Natural killer cell (primary cell): ENCODE results near the gene GALNT2. TPM values are rescaled to one million over a fixed set of nuclear protein-coding genes. Genes with fewer than 3 reads are reported as not detected.

ENCODE experiments used
- ATAC-seq, 3 donors: fragments of 150-1000 bp in 2 of 3; fragments of 200-7000 bp in 1 of 3; cut with Tn5 transposase; 1 replicate in 1 of 3; 2 replicates in 2 of 3; pipeline ENCODE4 v1.10.0; 2021; ENCODE audit warnings: mild to moderate bottlenecking in 2 of 3, moderate library complexity in 2 of 3
- DNase-seq, 2 donors: peaks; one replicate each; pipeline versions ENCODE4 v3.0.0 to v3.0.0-alpha.2; 2013 to 2021; ENCODE audit warnings: mixed read lengths in 1 of 2
- H3K27ac ChIP-seq: one replicate; pipeline ENCODE4 v1.5.1; 2013; ENCODE audit warnings: mild to moderate bottlenecking, low read length
- H3K27me3 ChIP-seq: one replicate; pipeline ENCODE4 v1.6.1; 2013; ENCODE audit warnings: low read length; ENCODE audit not compliant: control insufficient read depth, insufficient read depth
- H3K36me3 ChIP-seq: one replicate; pipeline ENCODE4 v1.6.1; 2013; ENCODE audit warnings: low read length; ENCODE audit not compliant: control insufficient read depth, insufficient read depth
- H3K4me1 ChIP-seq: one replicate; pipeline ENCODE4 v1.6.1; 2013; ENCODE audit warnings: low read length; ENCODE audit not compliant: control insufficient read depth, insufficient read depth
- H3K4me3 ChIP-seq: one replicate; pipeline ENCODE4 v1.5.1; 2013; ENCODE audit warnings: low read length
- H3K9me3 ChIP-seq: one replicate; pipeline ENCODE4 v1.6.1; 2013; ENCODE audit warnings: low read length; ENCODE audit not compliant: control insufficient read depth, insufficient read depth
- H3K27ac Mint-ChIP-seq, 2 donors: one replicate each; pipeline ENCODE4 v1.8.0; 2022; ENCODE audit warnings: mild to moderate bottlenecking in 2 of 2, mixed read lengths in 2 of 2, moderate library complexity in 1 of 2
- H3K27me3 Mint-ChIP-seq, 2 donors: one replicate each; pipeline ENCODE4 v1.8.0; 2022; ENCODE audit warnings: low read depth in 2 of 2, mixed read lengths in 2 of 2
- H3K36me3 Mint-ChIP-seq: one replicate; pipeline ENCODE4 v1.8.0; 2022; ENCODE audit warnings: mixed read lengths
- H3K4me1 Mint-ChIP-seq, 2 donors: one replicate each; pipeline ENCODE4 v1.8.0; 2022; ENCODE audit warnings: mixed read lengths in 2 of 2
- H3K4me3 Mint-ChIP-seq: one replicate; pipeline ENCODE4 v1.8.0; 2022; ENCODE audit warnings: mild to moderate bottlenecking, moderate library complexity, mixed read lengths
- H3K9me3 Mint-ChIP-seq, 2 donors: one replicate each; pipeline ENCODE4 v1.8.0; 2022; ENCODE audit warnings: mixed read lengths in 2 of 2
- CTCF ChIP-seq: fragments of 200-600 bp; IDR thresholded peaks from one replicate; pipeline ENCODE4 v1.8.0; 2022; ENCODE audit warnings: antibody characterized with exemption
- WGBS: methylation state at CpG from one replicate; pipeline ENCODE4 v1.1.7; 2013; ENCODE audit warnings: missing lambda C conversion rate; ENCODE audit not compliant: insufficient coverage; 5-methylcytosine and 5-hydroxymethylcytosine counted together
- intact Hi-C: fragments of 100-400 bp; cut with micrococcal nuclease; formaldehyde crosslinking; loops from one replicate; pipeline ENCODE4 v1.14.2; 2022
- total RNA-seq, 4 donors: library from RNA; stranded (reverse); fragments of 120-200 nt in 1 of 4; gene quantifications; one replicate each; pipeline versions ENCODE4 v1.2.3 to v1.2.4, GENCODE V29; 2013 to 2022

Gene GALNT2
- total RNA-seq, 3 donors from 2014 or later (not counting 1 experiment from before 2014, with no cell fraction given) = 31.2 to 53.6 (median 47.3) TPM

GRCh38 chr1:230097370-230097769 is 30.3 kb downstream of the GALNT2 start:
- Histone ChIP-seq H3K4me3 (no peak overlapping the region), H3K27me3 (no peaks in the 10 kb centered on the region), H3K36me3 (no peaks in the 10 kb centered on the region), H3K27ac (no peak overlapping the region), H3K9me3 (no peaks in the 10 kb centered on the region), H3K4me1 (no peaks in the 10 kb centered on the region)
- TF ChIP-seq CTCF = no peak
- 100% methylated on average over 3 of the region's 4 CpGs for WGBS
- peaks cover 35 to 41% of the 10 kb centered on the region in 2 donors for H3K4me1 Mint-ChIP-seq
- no peak overlapping the region for H3K27ac Mint-ChIP-seq
- no peaks in the 10 kb centered on the region for H3K36me3 Mint-ChIP-seq
- no peaks in the 10 kb centered on the region for H3K27me3 Mint-ChIP-seq
- no peak for DNase-seq
- H3K4me3 Mint-ChIP-seq = no peak overlapping the region
- no peak for ATAC-seq
- intact Hi-C loops = no loop called here
- H3K9me3 Mint-ChIP-seq = no peaks in the 10 kb centered on the region

GRCh38 chr1:230098723-230099122 is 31.7 kb downstream of the GALNT2 start:
- DNase-seq (no peak), ATAC-seq (no peak)
- no peaks in the 10 kb centered on the region for H3K9me3 Mint-ChIP-seq
- Histone ChIP-seq H3K36me3 (no peaks in the 10 kb centered on the region), H3K9me3 (no peaks in the 10 kb centered on the region), H3K4me1 (peaks cover 6% of the 10 kb centered on the region), H3K27me3 (no peaks in the 10 kb centered on the region), H3K4me3 (no peak overlapping the region), H3K27ac (no peak overlapping the region)
- no peak overlapping the region for H3K4me3 Mint-ChIP-seq
- WGBS = 97% methylated on average over 8 of the region's 8 CpGs
- peaks cover 48 to 54% of the 10 kb centered on the region in 2 donors for H3K4me1 Mint-ChIP-seq
- H3K27me3 Mint-ChIP-seq = no peaks in the 10 kb centered on the region
- intact Hi-C loops = no loop called here
- no peak overlapping the region for H3K27ac Mint-ChIP-seq
- H3K36me3 Mint-ChIP-seq = no peaks in the 10 kb centered on the region
- no peak for TF ChIP-seq CTCF

- peaks cover 56 to 62% of the 10 kb centered on the region in 2 donors for H3K4me1 Mint-ChIP-seq
- DNase-seq (no peak), ATAC-seq (no peak)
- intact Hi-C loops = no loop called here
- H3K36me3 Mint-ChIP-seq = no peaks in the 10 kb centered on the region
- no peaks in the 10 kb centered on the region for H3K27me3 ChIP-seq
- no peak for TF ChIP-seq CTCF
- no peaks in the 10 kb centered on the region for H3K36me3 ChIP-seq
- no peak overlapping the region for H3K27ac ChIP-seq
- no peaks in the 10 kb centered on the region for H3K9me3 ChIP-seq
- no peak overlapping the region for H3K4me3 Mint-ChIP-seq
- no peak overlapping the region for H3K4me3 ChIP-seq
- 91% methylated on average over 1 of the region's 1 CpG for WGBS
- no peaks in the 10 kb centered on the region for H3K27me3 Mint-ChIP-seq
- H3K9me3 Mint-ChIP-seq = no peaks in the 10 kb centered on the region
- H3K27ac Mint-ChIP-seq = no peak overlapping the region
- H3K4me1 ChIP-seq = peaks cover 14% of the 10 kb centered on the region
Measured at GRCh38 chr1:230099465-230099864, 32.4 kb downstream of the GALNT2 start.

GRCh38 chr1:230100932-230101331 is 33.9 kb downstream of the GALNT2 start:
- H3K27ac ChIP-seq = no peak overlapping the region
- no peak overlapping the region for H3K4me3 ChIP-seq
- WGBS = 100% methylated on average over 3 of the region's 3 CpGs

More at GRCh38 chr1:230100932-230101331, 33.9 kb downstream of the GALNT2 start:
- Mint-ChIP-seq H3K27ac (peak overlapping the region in 1 of 2 donors; percentile 21), H3K9me3 (no peaks in the 10 kb centered on the region), H3K4me3 (no peak overlapping the region), H3K4me1 (peaks cover 64 to 76% of the 10 kb centered on the region in 2 donors), H3K36me3 (no peaks in the 10 kb centered on the region), H3K27me3 (no peaks in the 10 kb centered on the region)
- intact Hi-C loops = no loop called here
- Histone ChIP-seq H3K27me3 (no peaks in the 10 kb centered on the region), H3K4me1 (peaks cover 25% of the 10 kb centered on the region), H3K36me3 (no peaks in the 10 kb centered on the region), H3K9me3 (no peaks in the 10 kb centered on the region)
- DNase-seq (no peak), ATAC-seq (no peak)
- TF ChIP-seq CTCF = no peak
